HCT116 (cell line): ENCODE measurements around the gene SLC38A8. TPM values are rescaled to one million over a fixed set of nuclear protein-coding genes. Genes with fewer than 3 reads are reported as not detected.

Experiments
- ATAC-seq: fragments of 200-7000 bp; cut with Tn5 transposase; 2 replicates; pipeline ENCODE4 v1.9.1; 2020; ENCODE audit warnings: mild to moderate bottlenecking, moderate library complexity
- BruUV-seq: library from RNA; stranded (reverse); fragments of 400-500 nt; replicated peaks from 2 replicates; lab custom pipeline; 2021; lab: Mats Ljungman, UMichigan
- CTCF ChIA-PET: fragments of 300-600 bp; sonication (Branson Sonifier 250); formaldehyde crosslinking; loops from one replicate; lab custom pipeline; 2021; ENCODE audit warnings: antibody characterized with exemption; lab: Charles Lee
- POLR2A ChIA-PET: fragments of 300-600, 350-600 bp; sonication (Branson Sonifier 250); formaldehyde crosslinking; loops from one replicate; lab custom pipeline; 2021; ENCODE audit warnings: antibody characterized with exemption; lab: Charles Lee
- RAD21 ChIA-PET, 2 experiments: fragments of 300-600 bp; sonication (Branson Sonifier 250); formaldehyde crosslinking; loops; one replicate each; lab custom pipeline; 2023; ENCODE audit warnings: low total read pairs in 2 of 2; ENCODE audit not compliant: uncharacterized antibody in 2 of 2, unreplicated experiment in 2 of 2, low non-redundant PET in 1 of 2; lab: Charles Lee
- DNase-seq: peaks from one replicate; pipeline ENCODE4 v3.0.0-alpha.2; 2010; ENCODE audit warnings: low read depth, low spot score
- H2AFZ ChIP-seq: fragments of 200-600 bp; shearing (Covaris generic), sonication (generic); 2 replicates; pipeline ENCODE4 v1.6.1; 2017; ENCODE audit warnings: low read depth, mixed run types, mixed read lengths, antibody characterized with exemption, low read length; ENCODE audit not compliant: poor library complexity, severe bottlenecking
- H3K27ac ChIP-seq: 2 replicates; pipeline ENCODE4 v1.5.1; 2012; ENCODE audit warnings: low read depth, low read length
- H3K27me3 ChIP-seq: fragments of 200-600 bp; sonication (generic); 2 replicates; pipeline ENCODE4 v1.6.1; 2016; ENCODE audit warnings: mixed run types, low read length, mixed read lengths; ENCODE audit not compliant: insufficient read depth
- H3K36me3 ChIP-seq, 2 experiments: fragments of 200-500 bp in 1 of 2; fragments of 200-600 bp in 1 of 2; sonication (Bioruptor generic) in 1 of 2; sonication (generic) in 1 of 2; 2 replicates each; pipeline versions ENCODE4 v1.5.1 to v1.6.1; 2014 to 2016; ENCODE audit warnings: low read length in 2 of 2, inconsistent platforms in 1 of 2, mixed read lengths in 1 of 2, mixed run types in 1 of 2; ENCODE audit not compliant: insufficient read depth in 2 of 2, control insufficient read depth in 1 of 2
- H3K4me1 ChIP-seq, 2 experiments: fragments of 200-600 bp in 1 of 2; sonication (generic) in 1 of 2; 2 replicates each; pipeline versions ENCODE4 v1.5.1 to v1.6.1; 2012 to 2017; ENCODE audit warnings: low read length in 2 of 2, inconsistent platforms in 1 of 2, mild to moderate bottlenecking in 1 of 2, mixed read lengths in 1 of 2, mixed run types in 1 of 2, moderate library complexity in 1 of 2; ENCODE audit not compliant: insufficient read depth in 2 of 2, control insufficient read depth in 1 of 2
- H3K4me2 ChIP-seq: fragments of 200-600 bp; sonication (generic); 2 replicates; pipeline ENCODE4 v1.6.1; 2017; ENCODE audit warnings: mixed run types, low read length, mixed read lengths
- H3K4me3 ChIP-seq, 2 experiments: fragments of 200-600 bp in 1 of 2; sonication (generic) in 1 of 2; replicated peaks in 1 of 2; 2 replicates each; pipeline ENCODE4 v1.5.1; 2011 to 2016; ENCODE audit warnings: low read length in 2 of 2, control low read depth in 1 of 2, low read depth in 1 of 2, mild to moderate bottlenecking in 1 of 2, mixed read lengths in 1 of 2, mixed run types in 1 of 2
- H3K79me2 ChIP-seq: fragments of 200-600 bp; sonication (generic); 2 replicates; pipeline ENCODE4 v1.6.1; 2017; ENCODE audit warnings: mild to moderate bottlenecking, mixed run types, low read length, moderate library complexity, mixed read lengths; ENCODE audit not compliant: insufficient read depth
- H3K9ac ChIP-seq: fragments of 200-600 bp; sonication (generic); 2 replicates; pipeline ENCODE4 v1.6.1; 2016; ENCODE audit warnings: low read length, mixed read lengths
- H3K9me2 ChIP-seq: fragments of 200-600 bp; sonication (generic), shearing (Covaris generic); 2 replicates; pipeline ENCODE4 v1.6.1; 2017; ENCODE audit warnings: mixed run types, mild to moderate bottlenecking, moderate library complexity; ENCODE audit not compliant: insufficient read depth
- H3K9me3 ChIP-seq, 2 experiments: fragments of 200-500 bp in 1 of 2; fragments of 200-600 bp in 1 of 2; sonication (Bioruptor generic) in 1 of 2; sonication (generic) in 1 of 2; 2 replicates each; pipeline ENCODE4 v1.6.1; 2014 to 2017; ENCODE audit warnings: low read length in 2 of 2, mixed read lengths in 2 of 2, inconsistent platforms in 1 of 2, low read depth in 1 of 2, mild to moderate bottlenecking in 1 of 2, mixed run types in 1 of 2, moderate library complexity in 1 of 2; ENCODE audit not compliant: control insufficient read depth in 1 of 2, insufficient read depth in 1 of 2
- H4K20me1 ChIP-seq: fragments of 200-600 bp; sonication (generic), shearing (Covaris generic); 2 replicates; pipeline ENCODE4 v1.6.1; 2017; ENCODE audit warnings: mixed run types, mild to moderate bottlenecking, moderate library complexity; ENCODE audit not compliant: insufficient read depth
- CBX3 ChIP-seq: IDR thresholded peaks from 2 replicates; pipeline ENCODE4 v1.6.1; 2012; ENCODE audit warnings: low read depth
- CEBPB ChIP-seq: IDR thresholded peaks from 2 replicates; pipeline ENCODE4 v1.6.1; 2012; ENCODE audit warnings: low read depth
- EGR1 ChIP-seq: IDR thresholded peaks from 2 replicates; pipeline ENCODE4 v1.6.1; 2012; ENCODE audit warnings: low read depth
- ELF1 ChIP-seq: IDR thresholded peaks from 2 replicates; pipeline ENCODE4 v1.6.1; 2012; ENCODE audit warnings: low read depth, borderline replicate concordance
- EZH2 ChIP-seq: fragments of 200-600 bp; sonication (generic); IDR thresholded peaks from 2 replicates; pipeline ENCODE4 v1.6.1; 2017; ENCODE audit warnings: antibody characterized with exemption, mixed run types
- EZH2phosphoT487 ChIP-seq: fragments of 200-600 bp; IDR thresholded peaks from 2 replicates; pipeline ENCODE4 v1.6.1; 2018; ENCODE audit warnings: antibody characterized with exemption, borderline replicate concordance
- FOSL1 ChIP-seq: IDR thresholded peaks from 2 replicates; pipeline ENCODE4 v1.6.1; 2012; ENCODE audit warnings: low read depth
- POLR2AphosphoS5 ChIP-seq: IDR thresholded peaks from 2 replicates; pipeline ENCODE4 v1.6.1; 2011; ENCODE audit warnings: mild to moderate bottlenecking, low read depth, low read length, moderate library complexity
- RAD21 ChIP-seq: IDR thresholded peaks from 2 replicates; pipeline ENCODE4 v1.6.1; 2012; ENCODE audit warnings: low read depth, mild to moderate bottlenecking
- SIN3A ChIP-seq: IDR thresholded peaks from 2 replicates; pipeline ENCODE4 v1.6.1; 2012; ENCODE audit warnings: low read depth
- SP1 ChIP-seq: IDR thresholded peaks from 2 replicates; pipeline ENCODE4 v1.6.1; 2012; ENCODE audit warnings: low read depth
- SRF ChIP-seq: IDR thresholded peaks from 2 replicates; pipeline ENCODE4 v1.6.1; 2012; ENCODE audit warnings: low read depth
- TCF7L2 ChIP-seq: IDR thresholded peaks from 2 replicates; pipeline ENCODE4 v1.7.0; 2011; ENCODE audit warnings: borderline replicate concordance, inconsistent platforms; ENCODE audit not compliant: insufficient read depth, insufficient read length; ENCODE audit errors: extremely low read depth
- YY1 ChIP-seq: IDR thresholded peaks from 2 replicates; pipeline ENCODE4 v1.6.1; 2011; ENCODE audit warnings: low read length, low read depth, moderate library complexity, mild to moderate bottlenecking; ENCODE audit not compliant: insufficient replicate concordance; ENCODE audit errors: extremely low read depth
- ZFX ChIP-seq: fragments of 450-650 bp; IDR thresholded peaks from 2 replicates; pipeline ENCODE4 v1.6.1; 2017
- intact Hi-C: fragments of 100-400 bp; cut with micrococcal nuclease; formaldehyde crosslinking; loops from 2 replicates; pipeline ENCODE4 v1.10.0; 2022
- total RNA-seq: library from RNA; stranded (reverse); gene quantifications from one replicate; pipeline ENCODE4 v1.2.1, GENCODE V29; 2021; ENCODE audit not compliant: unreplicated experiment
- TF ChIP-seq, protein P1 (sequence below): IDR thresholded peaks from 2 replicates; pipeline ENCODE4 v1.6.1; 2012; ENCODE audit warnings: low read depth
- TF ChIP-seq, protein P2 (sequence below), 3 experiments: fragments of 200-600 bp in 1 of 3; sonication (generic) in 1 of 3; IDR thresholded peaks in 2 of 3; conservative IDR thresholded peaks in 1 of 3; 2 replicates each; pipeline ENCODE4 v1.5.1; 2012 to 2017; ENCODE audit warnings: low read depth in 2 of 3, low read length in 2 of 3, antibody characterized with exemption in 1 of 3, borderline replicate concordance in 1 of 3, control low read depth in 1 of 3, mild to moderate bottlenecking in 1 of 3, mixed read lengths in 1 of 3, mixed run types in 1 of 3, moderate library complexity in 1 of 3; ENCODE audit not compliant: insufficient read depth in 1 of 3
- TF ChIP-seq, protein P3 (sequence below): IDR thresholded peaks from 2 replicates; pipeline ENCODE4 v1.6.1; 2012
- TF ChIP-seq, protein P4 (sequence below): IDR thresholded peaks from 2 replicates; pipeline ENCODE4 v1.6.1; 2012

SLC38A8 gene
- total RNA-seq, 1 experiment from 2014 or later, result not detected

DNA sequence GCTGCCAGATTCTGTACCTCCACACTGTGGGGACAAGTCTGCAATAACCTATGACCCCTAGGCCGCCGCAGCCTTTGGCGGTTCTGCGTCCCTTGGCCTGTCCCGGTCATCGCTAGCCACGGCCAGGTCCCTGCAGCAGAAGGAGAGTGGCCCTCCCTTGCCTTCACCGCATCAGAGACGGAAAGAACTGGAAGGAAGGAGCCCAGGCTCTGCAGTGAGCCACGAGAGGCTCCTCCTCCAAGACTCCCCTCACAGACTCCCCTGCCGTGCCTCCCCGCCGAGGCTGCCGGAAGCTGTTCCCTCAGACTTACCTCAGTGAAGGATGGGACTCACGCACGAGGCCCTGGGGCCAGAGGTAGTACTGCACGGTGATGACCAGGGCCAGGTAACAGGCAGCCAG lies 11.0 kb downstream of the SLC38A8 start:
- no peaks in the 10 kb centered on the region for H4K20me1 ChIP-seq
- H3K36me3 ChIP-seq, result no peaks in the 10 kb centered on the region
- H2AFZ ChIP-seq, result no peak overlapping the region
- TF ChIP-seq YY1 (no peak), SP1 (no peak), SIN3A (no peak), RAD21 (no peak), EGR1 (no peak), EZH2phosphoT487 (no peak), FOSL1 (no peak), CEBPB (no peak), ELF1 (no peak), TCF7L2 (no peak), CBX3 (no peak), EZH2 (no peak), ZFX (no peak), POLR2AphosphoS5 (no peak), SRF (no peak)
- TF ChIP-seq, protein P1, sequence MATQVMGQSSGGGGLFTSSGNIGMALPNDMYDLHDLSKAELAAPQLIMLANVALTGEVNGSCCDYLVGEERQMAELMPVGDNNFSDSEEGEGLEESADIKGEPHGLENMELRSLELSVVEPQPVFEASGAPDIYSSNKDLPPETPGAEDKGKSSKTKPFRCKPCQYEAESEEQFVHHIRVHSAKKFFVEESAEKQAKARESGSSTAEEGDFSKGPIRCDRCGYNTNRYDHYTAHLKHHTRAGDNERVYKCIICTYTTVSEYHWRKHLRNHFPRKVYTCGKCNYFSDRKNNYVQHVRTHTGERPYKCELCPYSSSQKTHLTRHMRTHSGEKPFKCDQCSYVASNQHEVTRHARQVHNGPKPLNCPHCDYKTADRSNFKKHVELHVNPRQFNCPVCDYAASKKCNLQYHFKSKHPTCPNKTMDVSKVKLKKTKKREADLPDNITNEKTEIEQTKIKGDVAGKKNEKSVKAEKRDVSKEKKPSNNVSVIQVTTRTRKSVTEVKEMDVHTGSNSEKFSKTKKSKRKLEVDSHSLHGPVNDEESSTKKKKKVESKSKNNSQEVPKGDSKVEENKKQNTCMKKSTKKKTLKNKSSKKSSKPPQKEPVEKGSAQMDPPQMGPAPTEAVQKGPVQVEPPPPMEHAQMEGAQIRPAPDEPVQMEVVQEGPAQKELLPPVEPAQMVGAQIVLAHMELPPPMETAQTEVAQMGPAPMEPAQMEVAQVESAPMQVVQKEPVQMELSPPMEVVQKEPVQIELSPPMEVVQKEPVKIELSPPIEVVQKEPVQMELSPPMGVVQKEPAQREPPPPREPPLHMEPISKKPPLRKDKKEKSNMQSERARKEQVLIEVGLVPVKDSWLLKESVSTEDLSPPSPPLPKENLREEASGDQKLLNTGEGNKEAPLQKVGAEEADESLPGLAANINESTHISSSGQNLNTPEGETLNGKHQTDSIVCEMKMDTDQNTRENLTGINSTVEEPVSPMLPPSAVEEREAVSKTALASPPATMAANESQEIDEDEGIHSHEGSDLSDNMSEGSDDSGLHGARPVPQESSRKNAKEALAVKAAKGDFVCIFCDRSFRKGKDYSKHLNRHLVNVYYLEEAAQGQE, result no peak
- TF ChIP-seq, protein P2, sequence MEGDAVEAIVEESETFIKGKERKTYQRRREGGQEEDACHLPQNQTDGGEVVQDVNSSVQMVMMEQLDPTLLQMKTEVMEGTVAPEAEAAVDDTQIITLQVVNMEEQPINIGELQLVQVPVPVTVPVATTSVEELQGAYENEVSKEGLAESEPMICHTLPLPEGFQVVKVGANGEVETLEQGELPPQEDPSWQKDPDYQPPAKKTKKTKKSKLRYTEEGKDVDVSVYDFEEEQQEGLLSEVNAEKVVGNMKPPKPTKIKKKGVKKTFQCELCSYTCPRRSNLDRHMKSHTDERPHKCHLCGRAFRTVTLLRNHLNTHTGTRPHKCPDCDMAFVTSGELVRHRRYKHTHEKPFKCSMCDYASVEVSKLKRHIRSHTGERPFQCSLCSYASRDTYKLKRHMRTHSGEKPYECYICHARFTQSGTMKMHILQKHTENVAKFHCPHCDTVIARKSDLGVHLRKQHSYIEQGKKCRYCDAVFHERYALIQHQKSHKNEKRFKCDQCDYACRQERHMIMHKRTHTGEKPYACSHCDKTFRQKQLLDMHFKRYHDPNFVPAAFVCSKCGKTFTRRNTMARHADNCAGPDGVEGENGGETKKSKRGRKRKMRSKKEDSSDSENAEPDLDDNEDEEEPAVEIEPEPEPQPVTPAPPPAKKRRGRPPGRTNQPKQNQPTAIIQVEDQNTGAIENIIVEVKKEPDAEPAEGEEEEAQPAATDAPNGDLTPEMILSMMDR (IDR thresholded peaks at IDR 0.05 in 2 of 3, conservative IDR thresholded peaks at IDR 0.05 in 1 of 3; ENCODE audit: borderline replicate concordance in 1 of 3, insufficient read depth in 1 of 3, low read depth in 2 of 3, low read length in 2 of 3), result no peak
- TF ChIP-seq, protein P3, sequence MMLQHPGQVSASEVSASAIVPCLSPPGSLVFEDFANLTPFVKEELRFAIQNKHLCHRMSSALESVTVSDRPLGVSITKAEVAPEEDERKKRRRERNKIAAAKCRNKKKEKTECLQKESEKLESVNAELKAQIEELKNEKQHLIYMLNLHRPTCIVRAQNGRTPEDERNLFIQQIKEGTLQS, result no peak
- TF ChIP-seq, protein P4, sequence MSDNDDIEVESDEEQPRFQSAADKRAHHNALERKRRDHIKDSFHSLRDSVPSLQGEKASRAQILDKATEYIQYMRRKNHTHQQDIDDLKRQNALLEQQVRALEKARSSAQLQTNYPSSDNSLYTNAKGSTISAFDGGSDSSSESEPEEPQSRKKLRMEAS, result no peak
- intact Hi-C loops, result no loop called here
- H3K9me2 ChIP-seq, result no peaks in the 10 kb centered on the region
- ChIA-PET CTCF (no interaction called here), POLR2A (no interaction called here), RAD21 (no interaction called here)
- no peak overlapping the region for H3K4me2 ChIP-seq
- H3K4me3 ChIP-seq, result no peak overlapping the region
- H3K9ac ChIP-seq, result no peak overlapping the region
- H3K79me2 ChIP-seq, result no peaks in the 10 kb centered on the region
- H3K27ac ChIP-seq, result no peak overlapping the region
- ATAC-seq (no peak), DNase-seq (no peak)
- H3K4me1 ChIP-seq, result no peaks in the 10 kb centered on the region; a peak in 1 of 4 replicates
- no TSS peak for BruUV-seq
- peaks cover 0 to 5% of the 10 kb centered on the region in 2 experiments; a peak in 1 of 4 replicates for H3K9me3 ChIP-seq
- H3K27me3 ChIP-seq, result no peaks in the 10 kb centered on the region
